Measurements from ENCODE around the gene C1orf232.
A peak's percentile ranks its signal among the peaks of the same experiment; 100 is the strongest.

The C1orf232 gene

GRCh38 chr1:26158908-26159742 is 9.6 kb downstream of the C1orf232 start, which contains the start of gene FAM110D:
TSS of gene FAM110D (plus strand) at chr1:26159079. CDS start at chr1:26161292, 2,213 bp downstream.
- H3K4me1 Mint-ChIP-seq (ENCODE audit: low read depth in 2 of 2), result peaks cover 0 to 4% of the 10 kb centered on the region in 2 donors
- H3K27ac Mint-ChIP-seq, result no peak within 1 kb of the TSS
- H3K36me3 Mint-ChIP-seq (ENCODE audit: insufficient read depth), result peaks cover 8% of the 10 kb centered on the region
- ATAC-seq (replicated peaks) (no peak), DNase-seq (no peak)
- no peak within 1 kb of the TSS for H3K4me3 Mint-ChIP-seq
- H3K9me3 Mint-ChIP-seq, result no peaks in the 10 kb centered on the region
- peaks cover 53 to 88% of the 10 kb centered on the region in 2 donors for H3K27me3 Mint-ChIP-seq

GRCh38 chr1:26158271-26158907 is 10.4 kb downstream of the C1orf232 start:
- Mint-ChIP-seq H3K36me3 (ENCODE audit: insufficient read depth) (peaks cover 8% of the 10 kb centered on the region), H3K27me3 (peaks cover 58 to 92% of the 10 kb centered on the region in 2 donors), H3K4me1 (ENCODE audit: low read depth in 2 of 2) (peaks cover 0 to 4% of the 10 kb centered on the region in 2 donors), H3K4me3 (no peak overlapping the region), H3K9me3 (no peaks in the 10 kb centered on the region), H3K27ac (no peak overlapping the region)
- no peak for DNase-seq
- no peak for ATAC-seq (replicated peaks)

GRCh38 chr1:26156285-26157038 is 12.3 kb downstream of the C1orf232 start:
- DNase-seq (no peak), ATAC-seq (replicated peaks) (no peak)
- peaks cover 8% of the 10 kb centered on the region for H3K36me3 Mint-ChIP-seq (ENCODE audit: insufficient read depth)
- H3K4me1 Mint-ChIP-seq (ENCODE audit: low read depth in 2 of 2), result peaks cover 0 to 3% of the 10 kb centered on the region in 2 donors
- H3K9me3 Mint-ChIP-seq, result no peaks in the 10 kb centered on the region
- H3K4me3 Mint-ChIP-seq, result no peak overlapping the region
- H3K27ac Mint-ChIP-seq, result no peak overlapping the region
- peaks cover 53 to 81% of the 10 kb centered on the region in 2 donors for H3K27me3 Mint-ChIP-seq

GRCh38 chr1:26155370-26156284 is 13.1 kb downstream of the C1orf232 start:
- ATAC-seq (replicated peaks), result no peak
- no peak overlapping the region for H3K27ac Mint-ChIP-seq

GRCh38 chr1:26154750-26155149 is 14.0 kb downstream of the C1orf232 start:
- Mint-ChIP-seq H3K4me3 (no peak overlapping the region), H3K9me3 (no peaks in the 10 kb centered on the region), H3K27me3 (peaks cover 54 to 81% of the 10 kb centered on the region in 2 donors), H3K36me3 (ENCODE audit: insufficient read depth) (peaks cover 8% of the 10 kb centered on the region), H3K4me1 (ENCODE audit: low read depth in 2 of 2) (peaks cover 0 to 3% of the 10 kb centered on the region in 2 donors), H3K27ac (no peak overlapping the region)
- DNase-seq, result no peak
- no peak for ATAC-seq (replicated peaks)

More at GRCh38 chr1:26155370-26156284, 13.1 kb downstream of the C1orf232 start:
- no peak overlapping the region for H3K4me3 Mint-ChIP-seq
- DNase-seq, result no peak
- peaks cover 0 to 3% of the 10 kb centered on the region in 2 donors for H3K4me1 Mint-ChIP-seq (ENCODE audit: low read depth in 2 of 2)
- peaks cover 8% of the 10 kb centered on the region for H3K36me3 Mint-ChIP-seq (ENCODE audit: insufficient read depth)
- peaks cover 56 to 79% of the 10 kb centered on the region in 2 donors for H3K27me3 Mint-ChIP-seq
- H3K9me3 Mint-ChIP-seq, result no peaks in the 10 kb centered on the region

- H3K4me1 Mint-ChIP-seq (ENCODE audit: low read depth in 2 of 2), result peaks cover 0 to 3% of the 10 kb centered on the region in 2 donors
- H3K4me3 Mint-ChIP-seq, result no peak overlapping the region
- ATAC-seq (replicated peaks) (no peak), DNase-seq (no peak)
- H3K27ac Mint-ChIP-seq, result no peak overlapping the region
- peaks cover 47 to 81% of the 10 kb centered on the region in 2 donors for H3K27me3 Mint-ChIP-seq
- peaks cover 6% of the 10 kb centered on the region for H3K36me3 Mint-ChIP-seq (ENCODE audit: insufficient read depth)
- no peaks in the 10 kb centered on the region for H3K9me3 Mint-ChIP-seq
Observed at GRCh38 chr1:26153966-26154532, 14.7 kb downstream of the C1orf232 start.

- Mint-ChIP-seq H3K4me1 (ENCODE audit: low read depth in 2 of 2) (peaks cover 2 to 5% of the 10 kb centered on the region in 2 donors), H3K4me3 (no peak overlapping the region), H3K9me3 (no peaks in the 10 kb centered on the region)
Observed at GRCh38 chr1:26148887-26149286, 19.9 kb downstream of the C1orf232 start.

GRCh38 chr1:26145960-26146294 is 22.8 kb downstream of the C1orf232 start:
- H3K27ac Mint-ChIP-seq, result no peak overlapping the region
- no peaks in the 10 kb centered on the region for H3K9me3 Mint-ChIP-seq
- H3K36me3 Mint-ChIP-seq (ENCODE audit: insufficient read depth), result no peaks in the 10 kb centered on the region
- no peak for ATAC-seq (replicated peaks)
- DNase-seq, result no peak
- H3K27me3 Mint-ChIP-seq, result peaks cover 10 to 45% of the 10 kb centered on the region in 2 donors
- H3K4me3 Mint-ChIP-seq, result no peak overlapping the region
- H3K4me1 Mint-ChIP-seq (ENCODE audit: low read depth in 2 of 2), result peaks cover 2 to 5% of the 10 kb centered on the region in 2 donors

More at GRCh38 chr1:26148887-26149286, 19.9 kb downstream of the C1orf232 start:
- ATAC-seq (replicated peaks) (no peak), DNase-seq (no peak)
- Mint-ChIP-seq H3K27me3 (peaks cover 19 to 59% of the 10 kb centered on the region in 2 donors), H3K36me3 (ENCODE audit: insufficient read depth) (no peaks in the 10 kb centered on the region), H3K27ac (no peak overlapping the region)

GRCh38 chr1:26145041-26145959 is 23.5 kb downstream of the C1orf232 start:
- Mint-ChIP-seq H3K9me3 (no peaks in the 10 kb centered on the region), H3K36me3 (ENCODE audit: insufficient read depth) (no peaks in the 10 kb centered on the region), H3K4me3 (no peak overlapping the region), H3K4me1 (ENCODE audit: low read depth in 2 of 2) (peaks cover 2 to 5% of the 10 kb centered on the region in 2 donors), H3K27ac (no peak overlapping the region), H3K27me3 (peaks cover 10 to 44% of the 10 kb centered on the region in 2 donors)
- ATAC-seq (replicated peaks) (peak; percentile 89), DNase-seq (peak; percentile 64 to 73 (median 67))

- peaks cover 8 to 27% of the 10 kb centered on the region in 2 donors for H3K27me3 Mint-ChIP-seq
- no peak for ATAC-seq (replicated peaks)
- DNase-seq, result no peak
- no peak overlapping the region for H3K4me3 Mint-ChIP-seq
- H3K36me3 Mint-ChIP-seq (ENCODE audit: insufficient read depth), result no peaks in the 10 kb centered on the region
- no peaks in the 10 kb centered on the region for H3K9me3 Mint-ChIP-seq
- H3K4me1 Mint-ChIP-seq (ENCODE audit: low read depth in 2 of 2), result peaks cover 5% of the 10 kb centered on the region in 2 donors
- H3K27ac Mint-ChIP-seq, result no peak overlapping the region
Observed at GRCh38 chr1:26142159-26142558, 26.6 kb downstream of the C1orf232 start.

GRCh38 chr1:26138974-26139558 is 29.7 kb downstream of the C1orf232 start:
- Mint-ChIP-seq H3K4me1 (ENCODE audit: low read depth in 2 of 2) (peaks cover 0 to 3% of the 10 kb centered on the region in 2 donors), H3K4me3 (no peak overlapping the region), H3K9me3 (no peaks in the 10 kb centered on the region), H3K36me3 (ENCODE audit: insufficient read depth) (no peaks in the 10 kb centered on the region), H3K27ac (no peak overlapping the region), H3K27me3 (peaks cover 0 to 10% of the 10 kb centered on the region in 2 donors)
- ATAC-seq (replicated peaks) (no peak), DNase-seq (no peak)

Measured in effector memory CD8-positive, alpha-beta T cell (primary cell).